HepG2 (cell line): ENCODE measurements around the gene TTC1.

ENCODE experiments used
- BRCA1 ChIP-seq: sonication (generic); formaldehyde crosslinking; IDR thresholded peaks from 2 replicates; pipeline ENCODE4 v1.4.0; 2020; ENCODE audit warnings: missing genetic modification reagents
- CHD2 ChIP-seq: IDR thresholded peaks from 2 replicates; pipeline ENCODE4 v1.6.1; 2011; ENCODE audit warnings: low read depth, low read length, improper control_type of control experiment
- DPF2 ChIP-seq: sonication (generic); formaldehyde crosslinking; IDR thresholded peaks from 2 replicates; pipeline ENCODE4 v1.4.0; 2020; ENCODE audit warnings: mild to moderate bottlenecking, low read depth, missing genetic modification reagents, borderline replicate concordance
- EP300 ChIP-seq, 3 experiments: sonication (generic) in 1 of 3; formaldehyde crosslinking in 1 of 3; IDR thresholded peaks; 2 replicates each; pipeline versions ENCODE4 v1.5.1 to v1.6.1; 2011 to 2020; ENCODE audit warnings: low read depth in 2 of 3, low read length in 2 of 3, borderline replicate concordance in 1 of 3, improper control_type of control experiment in 1 of 3, mild to moderate bottlenecking in 1 of 3, missing genetic modification reagents in 1 of 3, moderate library complexity in 1 of 3
- FOXM1 ChIP-seq: sonication (generic); formaldehyde crosslinking; IDR thresholded peaks from 2 replicates; pipeline ENCODE4 v1.5.0; 2020; ENCODE audit warnings: missing genetic modification reagents
- HNF4G ChIP-seq, 2 experiments: sonication (generic) in 1 of 2; formaldehyde crosslinking in 1 of 2; IDR thresholded peaks; 2 replicates each; pipeline versions ENCODE4 v1.4.0 to v1.6.1; 2011 to 2020; ENCODE audit warnings: borderline replicate concordance in 2 of 2, low read depth in 2 of 2, mild to moderate bottlenecking in 2 of 2, low read length in 1 of 2, missing genetic modification reagents in 1 of 2, moderate library complexity in 1 of 2
- JUND ChIP-seq: sonication (generic); formaldehyde crosslinking; IDR thresholded peaks from 2 replicates; pipeline ENCODE4 v1.8.0; 2022; ENCODE audit warnings: mild to moderate bottlenecking, missing genetic modification reagents
- KDM1A ChIP-seq: IDR thresholded peaks from 2 replicates; pipeline ENCODE4 v1.6.1; 2016; ENCODE audit warnings: missing compliant biosample characterization
- MAFK ChIP-seq, 2 experiments: IDR thresholded peaks in 1 of 2; conservative IDR thresholded peaks in 1 of 2; 2 replicates each; pipeline ENCODE4 v1.6.1; 2011; ENCODE audit warnings: improper control_type of control experiment in 2 of 2, low read length in 2 of 2
- MEF2D ChIP-seq: sonication (generic); formaldehyde crosslinking; IDR thresholded peaks from 2 replicates; pipeline ENCODE4 v1.5.1; 2020; ENCODE audit warnings: mild to moderate bottlenecking, missing genetic modification reagents
- POLR2A ChIP-seq, 2 experiments: IDR thresholded peaks; 2 replicates each; pipeline ENCODE4 v1.6.1; 2011; ENCODE audit warnings: low read depth in 2 of 2, low read length in 2 of 2, mild to moderate bottlenecking in 1 of 2, moderate library complexity in 1 of 2; ENCODE audit not compliant: insufficient read depth in 1 of 2
- ZNF460 ChIP-seq: sonication (generic); formaldehyde crosslinking; IDR thresholded peaks from 2 replicates; pipeline ENCODE4 v1.5.1; 2020; ENCODE audit warnings: missing genetic modification reagents, mild to moderate bottlenecking, borderline replicate concordance
- ZNF513 ChIP-seq: sonication (generic); formaldehyde crosslinking; conservative IDR thresholded peaks from 2 replicates; pipeline ENCODE4 v1.5.0; 2020; ENCODE audit warnings: missing genetic modification reagents

GRCh38 chr5:160057256-160057655 is 48.3 kb downstream of the TTC1 start:
- TF ChIP-seq FOXM1 (CRISPR knock-in tag) = no peak
- no peak for TF ChIP-seq MAFK (conservative IDR thresholded peaks at IDR 0.05 in 1 of 2, IDR thresholded peaks at IDR 0.05 in 1 of 2; ENCODE audit: low read length in 2 of 2)
- TF ChIP-seq ZNF460 = no peak
- no peak for TF ChIP-seq ZNF513
- no peak for TF ChIP-seq DPF2 (CRISPR knock-in tag)
- no peak for TF ChIP-seq POLR2A (IDR thresholded peaks at IDR 0.05; ENCODE audit: insufficient read depth in 1 of 2, low read depth in 2 of 2, low read length in 2 of 2)
- no peak for TF ChIP-seq BRCA1 (CRISPR knock-in tag)
- no peak for TF ChIP-seq CHD2
- no peak for TF ChIP-seq EP300 (IDR thresholded peaks at IDR 0.05; ENCODE audit: low read depth in 2 of 2, low read length in 2 of 2)
- TF ChIP-seq EP300 (CRISPR knock-in tag; IDR thresholded peaks at IDR 0.05; ENCODE audit: borderline replicate concordance) = no peak
- TF ChIP-seq HNF4G (IDR thresholded peaks at IDR 0.05; ENCODE audit: borderline replicate concordance, low read depth, low read length) = no peak
- no peak for TF ChIP-seq HNF4G (CRISPR knock-in tag; IDR thresholded peaks at IDR 0.05; ENCODE audit: borderline replicate concordance, low read depth)
- no peak for TF ChIP-seq KDM1A (CRISPR knock-in tag)
- TF ChIP-seq JUND (CRISPR knock-in tag) = no peak
- TF ChIP-seq MEF2D (CRISPR knock-in tag) = no peak
